Trophoblast cell (in vitro differentiated cells and primary cell): Measurements from ENCODE around the gene TRAF2.
"Not testable (repeated sequence)": the region's sequence is repeated elsewhere in the genome, so short reads cannot be mapped to it uniquely, and the experiment has no call there.

ENCODE experiments used
- DNase-seq, 2 donors: peaks; one replicate each; pipeline ENCODE4 v3.0.0-alpha.2; 2016
- H2AFZ ChIP-seq: 2 replicates; pipeline ENCODE4 v1.6.1; 2013; ENCODE audit warnings: low read length, moderate library complexity, mild to moderate bottlenecking; ENCODE audit not compliant: insufficient read depth, poor library complexity
- H2AK5ac ChIP-seq: 2 replicates; pipeline ENCODE4 v1.6.1; 2013; ENCODE audit warnings: mild to moderate bottlenecking, low read length
- H2BK120ac ChIP-seq: 2 replicates; pipeline ENCODE4 v1.6.1; 2013; ENCODE audit warnings: low read length, mild to moderate bottlenecking, moderate library complexity; ENCODE audit not compliant: insufficient read depth, poor library complexity
- H2BK12ac ChIP-seq: 2 replicates; pipeline ENCODE4 v1.6.1; 2013; ENCODE audit warnings: mild to moderate bottlenecking, low read length, moderate library complexity
- H2BK5ac ChIP-seq: 2 replicates; pipeline ENCODE4 v1.6.1; 2013; ENCODE audit warnings: low read length, low read depth, moderate library complexity, mild to moderate bottlenecking; ENCODE audit not compliant: poor library complexity
- H3K14ac ChIP-seq: 2 replicates; pipeline ENCODE4 v1.6.1; 2013; ENCODE audit warnings: mild to moderate bottlenecking, low read length
- H3K18ac ChIP-seq: 2 replicates; pipeline ENCODE4 v1.6.1; 2013; ENCODE audit warnings: mild to moderate bottlenecking, low read length
- H3K23ac ChIP-seq: 2 replicates; pipeline ENCODE4 v1.6.1; 2013; ENCODE audit warnings: low read length
- H3K27ac ChIP-seq: 2 replicates; pipeline ENCODE4 v1.5.1; 2013; ENCODE audit warnings: low read depth, mild to moderate bottlenecking, inconsistent platforms, low read length, moderate library complexity
- H3K27me3 ChIP-seq: 2 replicates; pipeline ENCODE4 v1.6.1; 2013; ENCODE audit warnings: inconsistent platforms, mild to moderate bottlenecking, low read length, moderate library complexity; ENCODE audit not compliant: insufficient read depth
- H3K36me3 ChIP-seq, 2 experiments: 1 replicate in 1 of 2; 2 replicates in 1 of 2; pipeline ENCODE4 v1.6.1; 2013; ENCODE audit warnings: low read length in 2 of 2, mild to moderate bottlenecking in 2 of 2, moderate library complexity in 1 of 2; ENCODE audit not compliant: insufficient read depth in 2 of 2, control insufficient read depth in 1 of 2
- H3K4ac ChIP-seq: 2 replicates; pipeline ENCODE4 v1.6.1; 2013; ENCODE audit warnings: low read depth, mild to moderate bottlenecking, low read length, moderate library complexity
- H3K4me1 ChIP-seq, 2 experiments: 1 replicate in 1 of 2; 2 replicates in 1 of 2; pipeline ENCODE4 v1.6.1; 2013; ENCODE audit warnings: low read length in 2 of 2, mild to moderate bottlenecking in 2 of 2, moderate library complexity in 1 of 2; ENCODE audit not compliant: insufficient read depth in 2 of 2, control insufficient read depth in 1 of 2
- H3K4me2 ChIP-seq: 2 replicates; pipeline ENCODE4 v1.6.1; 2013; ENCODE audit warnings: inconsistent platforms, mild to moderate bottlenecking, low read length, moderate library complexity
- H3K4me3 ChIP-seq: 2 replicates; pipeline ENCODE4 v1.5.1; 2013; ENCODE audit warnings: mild to moderate bottlenecking, low read depth, low read length, inconsistent platforms
- H3K79me1 ChIP-seq: one replicate; pipeline ENCODE4 v1.6.1; 2013; ENCODE audit warnings: low read length
- H3K79me2 ChIP-seq: 2 replicates; pipeline ENCODE4 v1.6.1; 2013; ENCODE audit warnings: low read length, mild to moderate bottlenecking; ENCODE audit not compliant: control insufficient read depth, insufficient read depth, poor library complexity
- H3K9ac ChIP-seq: 2 replicates; pipeline ENCODE4 v1.6.1; 2013; ENCODE audit warnings: mild to moderate bottlenecking, low read length
- H3K9me3 ChIP-seq: 2 replicates; pipeline ENCODE4 v1.6.1; 2013; ENCODE audit warnings: low read depth, mild to moderate bottlenecking, control low read depth, inconsistent platforms, low read length; ENCODE audit not compliant: insufficient read depth
- H4K12ac ChIP-seq: 2 replicates; pipeline ENCODE4 v1.6.1; 2013; ENCODE audit warnings: low read depth, mild to moderate bottlenecking, low read length, moderate library complexity
- H4K8ac ChIP-seq: 2 replicates; pipeline ENCODE4 v1.6.1; 2013; ENCODE audit warnings: low read depth, mild to moderate bottlenecking, low read length, moderate library complexity
- H4K91ac ChIP-seq: one replicate; pipeline ENCODE4 v1.6.1; 2013; ENCODE audit warnings: low read depth, mild to moderate bottlenecking, low read length, moderate library complexity
- WGBS: extraction: QIAGEN DNeasy Blood & Tissue Kit; methylation state at CpG from one replicate; pipeline ENCODE4 v1.1.7; 2013; ENCODE audit warnings: missing lambda C conversion rate; ENCODE audit not compliant: insufficient read length, insufficient coverage; ENCODE audit errors: extremely low coverage; 5-methylcytosine and 5-hydroxymethylcytosine counted together

TRAF2 gene

DNA sequence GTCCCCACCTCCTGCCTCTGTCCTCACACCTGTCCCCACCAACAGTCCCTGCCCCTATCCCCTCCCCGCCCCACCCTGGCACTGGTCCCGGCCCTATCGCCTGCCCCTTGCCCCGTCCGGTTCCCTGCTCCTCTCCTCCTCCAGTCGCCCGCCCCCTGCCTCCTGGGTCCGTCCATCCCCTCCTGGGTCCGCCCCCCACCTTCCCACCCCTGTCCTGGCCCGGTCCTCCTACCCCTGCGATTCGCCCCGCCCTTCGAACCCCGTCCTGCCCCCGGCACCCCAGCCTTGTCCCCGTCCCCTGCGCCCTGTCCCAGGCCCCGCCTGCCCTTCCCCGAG lies 20.6 kb upstream of the TRAF2 start:
- peak overlapping the region; percentile 99 for H3K4me3 ChIP-seq
- peaks cover 33 to 40% of the 10 kb centered on the region in 2 experiments for H3K36me3 ChIP-seq
- peak overlapping the region; percentile 82 for H3K4ac ChIP-seq
- peaks cover 6 to 7% of the 10 kb centered on the region in 2 experiments for H3K4me1 ChIP-seq
- peaks cover 10% of the 10 kb centered on the region for H3K79me2 ChIP-seq
- H3K23ac ChIP-seq = no peak overlapping the region
- H3K14ac ChIP-seq = peak overlapping the region; percentile 27
- no peaks in the 10 kb centered on the region for H3K27me3 ChIP-seq
- H2BK5ac ChIP-seq = peak overlapping the region; percentile 15
- peak overlapping the region; percentile 58 for H4K91ac ChIP-seq
- peak overlapping the region; percentile 21 for H3K27ac ChIP-seq
- H4K12ac ChIP-seq = peak overlapping the region; percentile 26
- H4K8ac ChIP-seq = peak overlapping the region; percentile 55
- peak overlapping the region; percentile 18 for H2AFZ ChIP-seq
- peaks cover 15% of the 10 kb centered on the region for H3K9me3 ChIP-seq
- H3K4me2 ChIP-seq = peak overlapping the region; percentile 79
- no CpG with 5 or more reads among the region's 20 CpGs for whole genome bisulfite sequencing
- H2BK120ac ChIP-seq = peak overlapping the region; percentile 9
- H2BK12ac ChIP-seq = no peak overlapping the region
- peak in 1 of 2 donors; percentile 10 for DNase-seq
- H3K79me1 ChIP-seq = peaks cover 4% of the 10 kb centered on the region
- peak overlapping the region; percentile 55 for H3K18ac ChIP-seq
- peak overlapping the region; percentile 16 for H2AK5ac ChIP-seq
- peak overlapping the region; percentile 97 for H3K9ac ChIP-seq

DNA sequence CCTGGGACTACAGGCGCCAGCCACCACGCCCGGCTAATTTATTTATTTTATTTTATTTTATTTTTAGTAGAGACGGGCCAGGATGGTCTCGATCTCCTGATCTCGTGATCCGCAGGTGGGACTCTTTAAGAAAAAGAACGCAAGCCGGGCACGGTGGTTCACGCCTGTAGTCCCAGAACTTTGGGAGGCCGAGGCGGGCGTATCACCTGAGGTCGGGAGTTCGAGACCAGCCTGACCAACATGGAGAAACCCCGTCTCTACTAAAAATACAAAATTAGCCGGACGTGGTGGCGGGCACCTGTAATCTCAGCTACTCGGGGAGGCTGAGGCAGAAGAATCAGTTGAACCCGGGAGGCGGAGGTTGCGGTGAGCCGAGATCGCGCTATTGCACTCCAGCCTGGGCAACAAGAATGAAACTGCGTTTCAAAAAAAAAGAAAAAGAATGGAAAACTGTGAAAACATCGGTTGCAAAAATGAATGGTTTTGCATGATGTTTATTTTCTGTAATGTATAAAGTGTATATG lies 19.4 kb upstream of the TRAF2 start:
- H4K91ac ChIP-seq, H3K18ac ChIP-seq, H2BK120ac ChIP-seq, H3K4me1 ChIP-seq, H2BK5ac ChIP-seq, H3K79me2 ChIP-seq, H4K8ac ChIP-seq, H3K23ac ChIP-seq, H3K14ac ChIP-seq, H3K79me1 ChIP-seq, H2AFZ ChIP-seq, H4K12ac ChIP-seq, H3K4ac ChIP-seq, H2BK12ac ChIP-seq, H3K27ac ChIP-seq, H3K27me3 ChIP-seq, H3K4me2 ChIP-seq, H3K4me3 ChIP-seq, H2AK5ac ChIP-seq, H3K9ac ChIP-seq: not testable (repeated sequence)
- WGBS = no CpG with 5 or more reads among the region's 29 CpGs
- peaks cover 20 to 28% of the 10 kb centered on the region in 2 experiments for H3K36me3 ChIP-seq
- H3K9me3 ChIP-seq = peaks cover 19% of the 10 kb centered on the region
- peak in 1 of 2 donors; percentile 0 for DNase-seq

DNA sequence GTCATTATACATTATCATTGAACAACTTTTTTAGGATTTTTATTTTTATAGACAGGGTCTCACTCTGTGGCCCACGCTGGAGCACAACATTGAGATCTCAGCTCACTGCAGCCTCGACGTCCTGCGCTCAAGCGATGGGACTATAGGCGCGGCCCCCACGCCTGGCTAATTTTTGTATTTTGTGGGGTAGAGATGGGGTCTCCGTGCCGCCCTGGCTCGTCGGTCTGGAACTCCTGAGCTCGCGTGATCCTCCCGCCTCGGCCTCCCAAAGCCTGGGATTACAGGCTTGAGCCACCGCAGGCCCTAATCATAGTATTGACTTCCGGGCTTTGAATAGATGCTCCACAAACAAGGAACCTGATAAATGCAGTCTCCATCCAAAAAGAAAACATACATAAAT lies 18.8 kb upstream of the TRAF2 start:
- Histone ChIP-seq H3K79me1 (peaks cover 4% of the 10 kb centered on the region), H3K27me3 (no peaks in the 10 kb centered on the region)
- WGBS = no CpG with 5 or more reads among the region's 18 CpGs

DNA sequence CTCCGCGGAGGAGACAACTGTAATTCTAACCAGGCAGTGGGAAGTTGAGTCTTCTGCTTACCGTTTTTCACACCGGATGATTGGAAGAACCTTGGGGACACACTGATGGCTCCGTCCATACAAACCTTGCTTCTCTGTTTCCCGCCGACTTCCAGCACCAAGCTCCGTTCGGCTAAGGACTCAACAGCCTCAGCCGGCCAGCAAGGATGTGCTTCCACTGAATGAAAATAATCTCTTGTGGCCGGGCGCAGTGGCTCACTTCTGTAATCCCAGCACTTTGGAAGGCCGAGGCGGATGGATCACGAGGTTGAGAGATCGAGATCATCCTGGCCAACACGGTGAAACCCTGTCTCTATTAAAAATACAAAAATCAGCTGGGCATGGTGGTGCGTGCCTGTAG lies 18.4 kb upstream of the TRAF2 start:
- WGBS = no CpG with 5 or more reads among the region's 18 CpGs
- H3K18ac ChIP-seq = no peak overlapping the region

More for the DNA sequence above, 18.8 kb upstream of the TRAF2 start:
- Histone ChIP-seq H3K4me2 (no peak overlapping the region), H2AK5ac (no peak overlapping the region), H2BK5ac (no peak overlapping the region), H4K91ac (no peak overlapping the region), H3K36me3 (peaks cover 15 to 23% of the 10 kb centered on the region in 2 experiments), H3K4me1 (peaks cover 6 to 7% of the 10 kb centered on the region in 2 experiments), H4K8ac (no peak overlapping the region), H3K14ac (no peak overlapping the region), H4K12ac (no peak overlapping the region), H3K9ac (no peak overlapping the region), H3K9me3 (peaks cover 22% of the 10 kb centered on the region), H3K23ac (no peak overlapping the region), H3K4ac (no peak overlapping the region), H2AFZ (no peak overlapping the region), H3K4me3 (no peak overlapping the region), H3K79me2 (peaks cover 10% of the 10 kb centered on the region), H2BK120ac (no peak overlapping the region), H3K18ac (no peak overlapping the region), H2BK12ac (no peak overlapping the region), H3K27ac (no peak overlapping the region)
- no peak for DNase-seq

More for the DNA sequence above, 18.4 kb upstream of the TRAF2 start:
- Histone ChIP-seq H3K9ac (no peak overlapping the region), H3K36me3 (peaks cover 11 to 18% of the 10 kb centered on the region in 2 experiments), H4K91ac (no peak overlapping the region), H2BK5ac (no peak overlapping the region), H3K4me2 (no peak overlapping the region), H2AFZ (no peak overlapping the region), H3K23ac (no peak overlapping the region), H2BK12ac (no peak overlapping the region), H3K4me3 (no peak overlapping the region), H4K8ac (no peak overlapping the region), H2BK120ac (no peak overlapping the region), H3K4me1 (peaks cover 6 to 7% of the 10 kb centered on the region in 2 experiments), H3K79me1 (peaks cover 4% of the 10 kb centered on the region), H3K14ac (no peak overlapping the region), H3K27ac (no peak overlapping the region), H3K27me3 (no peaks in the 10 kb centered on the region), H3K4ac (no peak overlapping the region), H2AK5ac (no peak overlapping the region), H3K9me3 (peaks cover 25% of the 10 kb centered on the region), H4K12ac (no peak overlapping the region), H3K79me2 (peaks cover 10% of the 10 kb centered on the region)
- no peak for DNase-seq
